Activated CD8-positive, alpha-beta T cell treated with anti-CD3 and anti-CD28 coated beads, Interleukin-2, amount 10 ng/mL, durations not matched to agents 7 days and 5 days (primary cell): Measurements from ENCODE around the gene SSR4. TPM values are rescaled to one million over a fixed set of nuclear protein-coding genes. Genes with fewer than 3 reads are reported as not detected.
"Not testable (repeated sequence)": the region's sequence is repeated elsewhere in the genome, so short reads cannot be mapped to it uniquely, and the experiment has no call there.

ENCODE experiments used
- ATAC-seq: fragments of 150-1000 bp; cut with Tn5 transposase; one replicate; pipeline ENCODE4 v1.10.0; 2021; ENCODE audit warnings: moderate library complexity
- CTCF ChIA-PET: fragments of 350-600 bp; sonication (Branson Sonifier 250); formaldehyde crosslinking; loops from one replicate; lab custom pipeline; 2021; ENCODE audit warnings: antibody characterized with exemption; lab: Charles Lee
- POLR2A ChIA-PET: fragments of 350-600 bp; sonication (Branson Sonifier 250); formaldehyde crosslinking; loops from one replicate; lab custom pipeline; 2021; ENCODE audit warnings: antibody characterized with exemption; lab: Charles Lee
- DNase-seq: peaks from one replicate; pipeline ENCODE4 v3.0.0-alpha.2; 2020
- H3K27ac Mint-ChIP-seq: one replicate; pipeline ENCODE4 v1.8.0; 2021; ENCODE audit warnings: mild to moderate bottlenecking, mixed read lengths
- H3K27me3 Mint-ChIP-seq: one replicate; pipeline ENCODE4 v1.8.0; 2021; ENCODE audit warnings: low read depth, mixed read lengths
- H3K36me3 Mint-ChIP-seq: one replicate; pipeline ENCODE4 v1.8.0; 2021; ENCODE audit warnings: low read depth, mixed read lengths
- H3K4me1 Mint-ChIP-seq: one replicate; pipeline ENCODE4 v1.8.0; 2021; ENCODE audit warnings: low read depth, mixed read lengths
- H3K4me3 Mint-ChIP-seq: one replicate; pipeline ENCODE4 v1.8.0; 2021; ENCODE audit warnings: mild to moderate bottlenecking, mixed read lengths
- H3K9me3 Mint-ChIP-seq: one replicate; pipeline ENCODE4 v1.8.0; 2022; ENCODE audit warnings: mixed read lengths; ENCODE audit not compliant: insufficient read depth
- total RNA-seq, 2 experiments: library from RNA; stranded (reverse); gene quantifications; one replicate each; pipeline ENCODE4 v1.2.3, GENCODE V29; 2021

The SSR4 gene
- total RNA-seq: 100 to 1,000 TPM; 182 to 190 TPM

DNA sequence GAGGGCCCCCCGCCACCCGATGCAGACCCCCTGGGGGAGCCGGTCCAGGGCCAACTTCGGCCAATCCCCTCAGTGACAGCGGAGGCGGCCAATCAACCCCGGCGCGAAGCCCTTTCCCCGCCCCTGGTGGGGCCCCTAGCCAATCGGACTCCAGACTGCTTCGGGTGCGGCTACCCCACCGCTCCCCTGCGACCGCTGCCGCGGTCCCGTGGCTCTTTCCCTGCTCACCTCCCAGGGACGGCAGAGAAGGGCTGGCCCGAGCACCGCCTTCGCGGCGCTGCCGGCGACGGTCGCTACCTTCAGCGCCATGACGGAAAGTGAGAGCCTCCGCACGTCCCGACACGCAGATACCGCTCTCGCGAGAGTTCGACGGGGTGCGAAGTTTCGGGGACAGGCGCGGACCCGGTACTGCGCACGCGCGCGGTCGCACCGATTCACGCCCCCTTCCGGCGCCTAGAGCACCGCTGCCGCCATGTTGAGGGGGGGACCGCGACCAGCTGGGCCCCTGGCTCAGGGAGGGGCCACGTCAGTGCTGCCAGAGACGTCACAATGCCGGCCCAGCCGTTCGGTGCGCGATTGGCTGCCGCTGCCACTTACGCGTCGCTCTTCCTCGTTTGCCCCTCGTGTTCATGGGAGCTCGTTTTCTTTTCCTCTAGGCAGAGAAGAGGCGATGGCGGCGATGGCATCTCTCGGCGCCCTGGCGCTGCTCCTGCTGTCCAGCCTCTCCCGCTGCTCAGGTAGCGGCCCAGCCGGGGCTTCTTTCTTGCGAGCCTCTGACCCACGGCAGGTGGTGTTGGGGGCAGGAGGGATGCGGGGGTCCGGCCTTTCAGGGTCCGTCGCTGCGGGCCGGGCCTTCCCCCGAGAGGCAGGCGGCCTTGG lies at the start of gene SSR4, which contains the start of gene IDH3G:
TSS of gene SSR4 (plus strand) at position 651 of the 879 bp plus-strand sequence. CDS start at position 671, 20 bp downstream.
TSS of gene IDH3G (minus strand) at position 358 of the 879 bp plus-strand sequence. CDS start at position 309, 49 bp downstream.
- ChIA-PET POLR2A (no interaction called here), CTCF (interaction anchor here (0.9 to 1.0 kb wide), 2 partner anchors 15 to 131 kb away, joined by 3 to 4 read pairs; partner anchors contain the start of gene ARHGAP4)
- H3K36me3 Mint-ChIP-seq: peaks cover 31% of the 10 kb centered on the region
- DNase-seq (peak; percentile 94), ATAC-seq (peak; percentile 93)
- peaks cover 16% of the 10 kb centered on the region for H3K4me1 Mint-ChIP-seq
- no peaks in the 10 kb centered on the region for H3K9me3 Mint-ChIP-seq
- H3K27ac Mint-ChIP-seq: peak within 1 kb of the TSS; percentile 94
- peak within 1 kb of the TSS; percentile 94 for H3K4me3 Mint-ChIP-seq
- no peaks in the 10 kb centered on the region for H3K27me3 Mint-ChIP-seq

GRCh38 chrX:153745067-153745433 lies 49.4 kb upstream of the SSR4 start:
- CTCF ChIA-PET, POLR2A ChIA-PET: not testable (repeated sequence)

DNA sequence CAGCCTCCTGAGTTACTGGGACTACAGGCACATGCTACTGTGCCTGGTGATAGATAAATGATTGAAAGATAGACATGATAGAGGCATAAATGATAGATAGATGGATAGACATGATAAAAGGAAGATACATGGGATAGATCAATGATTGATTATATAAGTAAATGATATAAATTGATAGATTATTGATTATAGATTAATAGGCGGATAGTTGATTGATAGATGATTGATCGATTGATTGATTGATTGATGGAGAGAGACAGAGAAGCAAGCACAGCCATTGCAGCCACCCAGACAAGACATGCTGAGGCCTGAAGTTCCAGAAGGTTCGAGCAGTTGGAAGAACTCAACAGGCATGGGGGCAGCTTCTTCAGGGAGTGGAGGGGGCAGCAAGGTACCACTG lies 48.1 kb upstream of the SSR4 start:
- no peaks in the 10 kb centered on the region for H3K9me3 Mint-ChIP-seq
- H3K4me3 Mint-ChIP-seq: no peak overlapping the region
- no peak overlapping the region for H3K27ac Mint-ChIP-seq
- ChIA-PET POLR2A (no interaction called here), CTCF (no interaction called here)
- ATAC-seq (no peak), DNase-seq (no peak)
- H3K27me3 Mint-ChIP-seq: peaks cover 10% of the 10 kb centered on the region
- H3K36me3 Mint-ChIP-seq: peaks cover 2% of the 10 kb centered on the region
- peaks cover 5% of the 10 kb centered on the region for H3K4me1 Mint-ChIP-seq

More at GRCh38 chrX:153745067-153745433, 49.4 kb upstream of the SSR4 start:
- not testable (repeated sequence) for H3K36me3 Mint-ChIP-seq, H3K4me3 Mint-ChIP-seq, H3K27ac Mint-ChIP-seq, ATAC-seq, H3K9me3 Mint-ChIP-seq, DNase-seq, H3K27me3 Mint-ChIP-seq
- peaks cover 17% of the 10 kb centered on the region for H3K4me1 Mint-ChIP-seq

GRCh38 chrX:153746991-153747390 lies 47.5 kb upstream of the SSR4 start:
- H3K4me3 Mint-ChIP-seq, H3K4me1 Mint-ChIP-seq, DNase-seq, H3K36me3 Mint-ChIP-seq, CTCF ChIA-PET, POLR2A ChIA-PET, H3K9me3 Mint-ChIP-seq, H3K27ac Mint-ChIP-seq, ATAC-seq: not testable (repeated sequence)
- H3K27me3 Mint-ChIP-seq: peaks cover 10% of the 10 kb centered on the region

GRCh38 chrX:153749017-153749416 lies 45.5 kb upstream of the SSR4 start:
- H3K27me3 Mint-ChIP-seq: peaks cover 10% of the 10 kb centered on the region
- POLR2A ChIA-PET, H3K27ac Mint-ChIP-seq, DNase-seq, ATAC-seq, H3K36me3 Mint-ChIP-seq, H3K4me3 Mint-ChIP-seq, CTCF ChIA-PET, H3K4me1 Mint-ChIP-seq, H3K9me3 Mint-ChIP-seq: not testable (repeated sequence)

- Mint-ChIP-seq H3K27me3 (peaks cover 10% of the 10 kb centered on the region), H3K27ac (no peak overlapping the region), H3K36me3 (no peaks in the 10 kb centered on the region), H3K4me1 (no peaks in the 10 kb centered on the region), H3K4me3 (no peak overlapping the region), H3K9me3 (no peaks in the 10 kb centered on the region)
- ChIA-PET CTCF (no interaction called here), POLR2A (no interaction called here)
- no peak for DNase-seq
- no peak for ATAC-seq
These were observed 44.2 kb upstream of the SSR4 start for GRCh38 chrX:153750127-153750774.

- no peak overlapping the region for H3K4me3 Mint-ChIP-seq
- H3K9me3 Mint-ChIP-seq: no peaks in the 10 kb centered on the region
- H3K27me3 Mint-ChIP-seq: peaks cover 10% of the 10 kb centered on the region
- H3K4me1 Mint-ChIP-seq: no peaks in the 10 kb centered on the region
- H3K36me3 Mint-ChIP-seq: no peaks in the 10 kb centered on the region
- H3K27ac Mint-ChIP-seq: no peak overlapping the region
- ATAC-seq (no peak), DNase-seq (no peak)
- POLR2A ChIA-PET: no interaction called here
- CTCF ChIA-PET: interaction anchor here (1.0 kb wide), 1 partner anchor 195 kb away, joined by 3 read pairs; no protein-coding TSS in a partner anchor
These were observed 39.3 kb upstream of the SSR4 start for GRCh38 chrX:153755136-153755535.

DNA sequence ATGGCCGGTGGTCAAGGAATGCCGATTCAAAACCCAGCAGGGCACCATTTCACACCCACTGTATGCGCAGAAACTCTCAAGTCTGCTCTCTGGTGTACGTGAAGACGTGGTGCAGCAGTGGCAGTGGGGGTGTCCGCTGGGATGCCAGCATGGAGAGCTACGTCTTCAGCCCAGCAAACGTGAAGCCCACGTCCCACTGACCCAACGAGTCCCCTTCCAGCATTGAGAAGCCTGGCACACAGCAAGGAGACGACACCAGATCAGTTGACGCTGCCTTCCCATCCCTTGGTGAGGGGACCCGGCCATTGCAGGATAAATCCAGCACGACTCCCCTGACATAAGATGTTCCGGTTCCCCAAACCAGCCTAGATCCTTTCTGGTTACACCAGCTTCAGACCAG lies 32.6 kb upstream of the SSR4 start:
- ChIA-PET POLR2A (no interaction called here), CTCF (no interaction called here)
- ATAC-seq (no peak), DNase-seq (no peak)
- no peak overlapping the region for H3K27ac Mint-ChIP-seq
- no peaks in the 10 kb centered on the region for H3K9me3 Mint-ChIP-seq
- H3K27me3 Mint-ChIP-seq: peaks cover 4% of the 10 kb centered on the region
- H3K36me3 Mint-ChIP-seq: no peaks in the 10 kb centered on the region
- H3K4me3 Mint-ChIP-seq: no peak overlapping the region
- H3K4me1 Mint-ChIP-seq: peaks cover 15% of the 10 kb centered on the region

GRCh38 chrX:153762626-153763173 lies 31.8 kb upstream of the SSR4 start:
- Mint-ChIP-seq H3K27ac (no peak overlapping the region), H3K27me3 (peaks cover under 1% of the 10 kb centered on the region), H3K9me3 (no peaks in the 10 kb centered on the region), H3K36me3 (no peaks in the 10 kb centered on the region), H3K4me3 (no peak overlapping the region), H3K4me1 (peaks cover 16% of the 10 kb centered on the region)
- DNase-seq: no peak
- ATAC-seq: no peak
- CTCF ChIA-PET: interaction anchor here (1.0 to 1.4 kb wide), 2 partner anchors 9 to 206 kb away, joined by 3 read pairs; no protein-coding TSS in a partner anchor
- POLR2A ChIA-PET: interaction anchor here (0.8 kb wide), 1 partner anchor 150 kb away, joined by 4 read pairs; no protein-coding TSS in a partner anchor

- Mint-ChIP-seq H3K36me3 (no peaks in the 10 kb centered on the region), H3K27ac (no peak overlapping the region), H3K9me3 (no peaks in the 10 kb centered on the region), H3K4me3 (no peak overlapping the region), H3K27me3 (no peaks in the 10 kb centered on the region), H3K4me1 (peaks cover 22% of the 10 kb centered on the region)
- CTCF ChIA-PET: interaction anchor here (0.7 to 1.4 kb wide), 8 partner anchors 10 to 205 kb away, joined by 3 to 4 read pairs (median 3); no protein-coding TSS in a partner anchor
- DNase-seq (no peak), ATAC-seq (no peak)
- POLR2A ChIA-PET: interaction anchor here (0.8 kb wide), 1 partner anchor 149 kb away, joined by 4 read pairs; no protein-coding TSS in a partner anchor
These were observed 31.1 kb upstream of the SSR4 start for GRCh38 chrX:153763298-153763932.
